ENCODE data around the gene COX7C. TPM values are rescaled to one million over a fixed set of nuclear protein-coding genes. Genes with fewer than 3 reads are reported as not detected.
"Not testable (repeated sequence)": the region's sequence is repeated elsewhere in the genome, so short reads cannot be mapped to it uniquely, and the experiment has no call there.

COX7C gene, protein sequence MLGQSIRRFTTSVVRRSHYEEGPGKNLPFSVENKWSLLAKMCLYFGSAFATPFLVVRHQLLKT
- total RNA-seq: 100 to 1,000 TPM; 697 to 728 TPM

DNA sequence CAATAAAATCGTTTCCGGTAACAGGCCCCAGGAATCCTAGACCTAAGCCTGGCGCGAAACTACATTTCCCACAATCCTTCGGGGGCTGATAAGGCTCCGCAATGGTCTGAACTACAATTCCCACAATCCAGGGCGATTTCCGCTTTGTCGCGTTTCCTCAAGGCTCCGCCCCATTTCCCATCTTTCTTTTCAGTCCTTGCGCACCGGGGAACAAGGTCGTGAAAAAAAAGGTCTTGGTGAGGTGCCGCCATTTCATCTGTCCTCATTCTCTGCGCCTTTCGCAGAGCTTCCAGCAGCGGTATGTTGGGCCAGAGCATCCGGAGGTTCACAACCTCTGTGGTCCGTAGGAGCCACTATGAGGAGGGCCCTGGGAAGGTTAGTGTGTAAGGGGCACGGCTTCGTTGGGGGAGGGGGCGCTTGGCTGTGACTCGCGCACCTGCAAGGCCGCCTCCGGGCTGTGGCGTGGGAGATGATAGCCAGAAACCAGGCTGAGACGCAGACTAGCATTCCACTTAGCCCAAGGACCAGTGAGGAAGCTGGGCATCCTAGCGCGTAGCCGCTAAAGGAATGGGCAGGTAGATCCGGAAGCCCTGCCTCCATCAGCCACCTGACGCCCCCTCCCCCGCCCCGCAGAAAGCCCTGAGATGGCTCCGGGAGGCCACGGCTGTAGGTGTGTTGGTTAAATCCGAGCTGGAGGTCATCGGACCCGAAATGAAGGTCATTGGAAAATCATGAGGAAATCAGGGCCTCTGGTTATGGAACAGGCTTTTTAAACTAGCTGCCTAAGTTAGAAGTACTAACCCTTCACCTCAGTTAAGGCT is at the start of gene COX7C:
Gene COX7C, plus strand, starts transcription at position 186 of the 821 bp plus-strand sequence. Its CDS starts 115 bp downstream, at position 301.
- peak; percentile 86 for DNase-seq
- H3K36me3 Mint-ChIP-seq: peaks cover 50% of the 10 kb centered on the region
- peak within 1 kb of the TSS; percentile 99 for H3K4me3 Mint-ChIP-seq
- H3K27me3 Mint-ChIP-seq: no peaks in the 10 kb centered on the region
- H3K9me3 Mint-ChIP-seq: peaks cover 6% of the 10 kb centered on the region
- peaks cover 23% of the 10 kb centered on the region for H3K4me1 Mint-ChIP-seq
- peak within 1 kb of the TSS; percentile 99 for H3K27ac Mint-ChIP-seq

DNA sequence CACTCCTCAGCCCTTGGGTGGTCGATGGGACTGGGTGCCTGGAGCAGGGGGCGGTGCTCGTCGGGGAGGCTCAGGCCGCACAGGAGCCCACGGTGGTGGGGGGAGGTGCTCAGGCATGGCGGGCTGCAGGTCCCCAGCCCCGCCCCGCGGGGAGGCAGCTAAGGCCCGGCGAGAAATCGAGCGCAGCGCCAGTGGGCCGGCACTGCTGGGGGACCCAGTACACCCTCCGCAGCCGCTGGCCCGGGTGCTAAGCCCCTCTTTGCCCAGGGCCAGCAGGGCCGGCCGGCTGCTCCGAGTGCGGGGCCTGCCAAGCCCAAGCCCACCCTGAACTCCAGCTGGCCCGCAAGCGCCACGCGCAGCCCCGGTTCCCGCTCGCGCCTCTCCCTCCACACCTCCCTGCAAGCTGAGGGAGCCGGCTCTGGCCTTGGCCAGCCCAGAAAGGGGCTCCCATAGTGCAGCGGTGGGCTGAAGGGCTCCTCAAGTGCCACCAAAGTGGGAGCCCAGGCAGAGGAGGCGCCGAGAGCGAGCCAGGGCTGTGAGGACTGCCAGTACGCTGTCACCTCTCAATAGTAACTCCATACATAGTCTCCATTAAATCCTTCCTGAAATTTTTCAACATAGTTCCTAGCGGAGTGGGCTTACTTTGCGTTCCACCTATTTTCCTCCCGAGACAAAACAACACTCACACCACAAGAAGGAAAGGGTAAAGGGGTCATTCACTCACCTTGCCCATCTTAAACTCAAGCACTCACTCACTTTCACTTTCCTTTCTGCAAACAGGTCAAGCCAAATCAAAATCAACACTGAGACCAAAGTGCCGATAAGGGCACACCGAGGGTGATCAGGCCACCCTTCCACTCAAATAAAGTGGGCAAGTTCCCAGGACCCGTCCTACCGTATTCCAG is 48.0 kb upstream of the COX7C start:
- H3K36me3 Mint-ChIP-seq, H3K27ac Mint-ChIP-seq, H3K4me3 Mint-ChIP-seq, H3K9me3 Mint-ChIP-seq, H3K27me3 Mint-ChIP-seq, H3K4me1 Mint-ChIP-seq, DNase-seq: not testable (repeated sequence)

DNA sequence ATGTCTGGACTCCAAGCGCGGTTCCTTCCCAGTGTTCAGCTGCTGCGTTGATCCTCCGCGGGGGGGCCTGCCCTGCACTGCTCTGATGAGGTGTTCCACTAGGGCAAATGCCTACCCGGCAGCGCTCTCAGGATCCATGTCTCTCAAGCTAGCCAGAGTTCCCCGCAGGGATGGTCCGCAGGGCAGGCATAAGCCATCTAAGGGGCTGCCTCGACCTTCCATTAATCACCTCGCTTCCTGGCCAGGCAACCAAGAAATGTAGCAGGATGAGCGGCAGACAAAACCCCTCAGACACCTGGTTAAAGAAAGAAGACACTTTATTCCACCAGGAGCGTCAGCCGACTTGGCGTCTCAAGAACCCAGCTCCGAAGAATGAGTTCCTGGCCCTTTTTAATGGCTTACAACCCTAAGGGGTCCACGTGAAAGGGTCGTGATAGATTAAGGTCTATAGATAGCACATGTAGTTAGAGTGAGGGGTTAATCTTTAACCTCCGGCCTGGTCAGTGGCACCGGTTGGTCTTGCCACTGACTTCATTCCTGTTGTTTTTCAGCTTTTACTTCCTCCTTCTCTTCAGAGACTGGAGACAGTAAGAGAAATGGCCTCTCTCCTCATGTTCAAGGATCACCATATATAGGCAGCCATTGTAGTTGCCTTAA is 47.2 kb upstream of the COX7C start:
- no peaks in the 10 kb centered on the region for H3K4me1 Mint-ChIP-seq
- no peak for DNase-seq
- H3K27me3 Mint-ChIP-seq: no peaks in the 10 kb centered on the region
- H3K4me3 Mint-ChIP-seq: no peak overlapping the region
- no peaks in the 10 kb centered on the region for H3K9me3 Mint-ChIP-seq
- no peaks in the 10 kb centered on the region for H3K36me3 Mint-ChIP-seq
- H3K27ac Mint-ChIP-seq: no peak overlapping the region

DNA sequence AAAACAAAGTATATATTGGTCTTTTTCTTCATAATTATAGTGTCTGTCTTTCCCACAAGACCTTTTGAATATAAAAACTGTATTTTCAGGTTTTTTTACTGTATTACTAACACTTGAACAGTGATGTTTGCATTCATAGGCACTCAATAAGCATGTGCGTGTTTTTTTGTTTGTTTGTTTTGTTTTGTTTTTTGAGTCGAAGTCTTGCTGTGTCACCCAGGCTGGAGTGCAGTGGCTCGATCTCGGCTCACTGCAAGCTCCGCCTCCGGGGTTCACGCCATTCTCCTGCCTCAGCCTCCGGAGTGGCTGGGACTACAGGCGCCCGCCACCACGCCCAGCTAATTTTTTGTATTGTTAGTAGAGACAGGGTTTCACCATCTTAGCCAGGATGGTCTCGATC is 46.6 kb upstream of the COX7C start:
- not testable (repeated sequence) for H3K4me3 Mint-ChIP-seq, H3K27ac Mint-ChIP-seq, DNase-seq, H3K36me3 Mint-ChIP-seq, H3K9me3 Mint-ChIP-seq, H3K27me3 Mint-ChIP-seq, H3K4me1 Mint-ChIP-seq

DNA sequence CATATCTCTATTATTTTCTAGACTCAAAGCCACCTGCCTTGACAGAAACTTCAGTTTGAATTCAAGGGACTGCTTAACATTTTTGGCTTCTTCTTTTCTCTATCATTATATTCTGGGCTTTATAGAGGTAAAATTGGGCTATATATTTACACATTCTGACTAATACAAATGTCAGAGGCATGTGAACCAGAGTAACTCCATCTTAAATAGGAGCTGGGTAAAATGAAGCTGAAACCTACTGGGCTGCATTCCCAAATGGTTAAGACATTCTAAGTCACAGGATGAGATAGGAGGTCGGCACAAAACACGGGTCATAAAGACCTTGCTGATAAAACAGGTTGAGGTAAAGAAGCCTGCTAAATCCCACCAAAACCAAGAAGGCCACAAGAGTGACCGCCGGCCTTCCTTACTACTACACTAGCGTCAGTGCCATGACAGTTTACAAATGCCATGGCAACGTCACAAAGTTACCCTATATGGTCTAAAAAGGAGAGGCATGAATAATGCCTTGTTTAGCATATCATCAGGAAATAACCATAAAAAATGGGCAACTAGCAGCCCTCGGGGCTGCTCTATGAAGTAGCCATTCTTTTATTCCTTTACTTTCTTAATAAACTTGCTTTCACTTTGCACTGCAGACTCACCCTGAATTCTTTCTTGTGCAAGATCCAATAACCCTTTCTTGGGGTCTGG is 44.8 kb upstream of the COX7C start:
- no peaks in the 10 kb centered on the region for H3K9me3 Mint-ChIP-seq
- H3K36me3 Mint-ChIP-seq: no peaks in the 10 kb centered on the region
- no peaks in the 10 kb centered on the region for H3K27me3 Mint-ChIP-seq
- no peaks in the 10 kb centered on the region for H3K4me1 Mint-ChIP-seq
- H3K27ac Mint-ChIP-seq: no peak overlapping the region
- H3K4me3 Mint-ChIP-seq: no peak overlapping the region
- DNase-seq: no peak

DNA sequence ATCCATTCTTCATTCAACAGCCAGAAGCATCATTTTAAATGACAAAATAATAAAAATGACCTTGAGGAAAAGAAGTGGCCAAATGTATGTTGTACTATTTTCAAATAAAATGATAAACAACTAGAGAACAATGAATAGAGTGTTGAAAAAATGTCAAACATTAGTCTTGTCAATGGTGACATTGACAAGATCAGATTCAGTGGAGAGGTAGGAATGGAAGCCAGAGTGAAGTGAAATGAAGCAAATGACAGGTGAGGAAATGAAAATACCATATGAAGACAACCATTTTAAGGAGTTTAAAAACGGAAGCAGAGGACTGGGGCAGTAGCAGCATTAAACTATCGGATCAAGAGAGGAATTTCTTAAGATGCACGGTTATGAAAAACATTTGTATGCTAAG is 38.2 kb upstream of the COX7C start:
- Mint-ChIP-seq H3K4me3 (no peak overlapping the region), H3K27me3 (peaks cover 3% of the 10 kb centered on the region), H3K4me1 (no peaks in the 10 kb centered on the region), H3K27ac (no peak overlapping the region), H3K9me3 (peaks cover 2% of the 10 kb centered on the region), H3K36me3 (no peaks in the 10 kb centered on the region)
- DNase-seq: no peak

DNA sequence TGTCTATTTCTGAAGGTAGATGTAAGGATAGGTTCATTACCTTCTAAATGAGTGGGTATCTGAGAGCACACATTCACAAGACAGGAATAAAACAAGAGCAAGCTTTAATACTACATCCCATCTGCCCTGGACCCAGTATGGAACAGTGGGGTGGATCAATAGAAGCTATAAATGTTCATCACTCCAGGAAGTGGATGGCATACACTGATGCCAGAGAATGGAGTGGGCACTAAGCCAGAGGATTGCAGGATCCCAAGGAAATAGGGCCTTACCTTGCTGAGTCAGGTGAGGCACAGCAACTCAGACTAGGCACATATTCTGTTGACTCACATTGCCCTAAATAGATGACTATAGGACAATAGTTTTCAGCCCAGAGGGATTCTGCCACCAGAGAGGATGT is 21.3 kb upstream of the COX7C start:
- no peaks in the 10 kb centered on the region for H3K9me3 Mint-ChIP-seq

DNA sequence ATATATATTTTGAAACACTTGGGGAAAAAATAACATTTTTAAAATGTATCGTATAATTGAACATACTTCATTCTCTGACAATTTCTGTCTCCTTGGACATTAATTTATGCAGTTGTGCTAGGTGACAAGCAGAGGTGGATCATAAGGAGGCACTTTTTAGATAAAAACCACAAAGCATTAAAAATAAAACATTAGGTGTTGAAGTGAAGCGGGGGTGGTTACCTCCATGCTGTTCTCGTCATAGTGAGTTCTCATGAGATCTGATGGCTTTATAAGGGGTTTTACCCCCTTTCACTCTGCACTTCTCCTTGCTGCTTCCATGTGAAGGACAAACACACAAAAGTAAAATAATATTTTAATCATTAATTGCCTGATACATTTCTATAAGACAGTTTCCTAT is 11.9 kb upstream of the COX7C start:
- no peak for DNase-seq
- Mint-ChIP-seq H3K27ac (no peak overlapping the region), H3K4me1 (no peaks in the 10 kb centered on the region), H3K27me3 (peaks cover 24% of the 10 kb centered on the region), H3K4me3 (no peak overlapping the region), H3K9me3 (no peaks in the 10 kb centered on the region), H3K36me3 (no peaks in the 10 kb centered on the region)

More for the DNA sequence above, 21.3 kb upstream of the COX7C start:
- Mint-ChIP-seq H3K4me1 (no peaks in the 10 kb centered on the region), H3K4me3 (no peak overlapping the region), H3K27ac (no peak overlapping the region), H3K36me3 (no peaks in the 10 kb centered on the region), H3K27me3 (peaks cover 49% of the 10 kb centered on the region)
- no peak for DNase-seq

DNA sequence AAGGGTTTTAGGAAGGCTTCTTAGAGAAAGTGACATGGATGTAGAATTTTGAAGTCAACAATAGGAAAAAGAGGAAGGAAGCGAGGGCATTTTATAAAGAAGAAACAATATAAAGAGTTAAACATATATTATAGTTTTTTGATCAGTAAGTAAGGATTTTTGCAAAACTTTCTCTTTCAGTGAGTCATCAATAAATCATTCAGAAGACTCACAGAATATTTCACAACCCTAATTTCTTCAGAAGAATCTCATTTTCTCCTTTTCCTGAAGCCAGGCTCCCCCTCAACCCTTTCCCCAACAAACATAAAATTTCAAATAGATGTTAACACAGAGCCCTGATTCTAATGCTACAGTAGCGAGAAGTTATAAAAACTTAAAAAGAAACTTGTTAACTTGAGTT is 4.3 kb upstream of the COX7C start:
- Mint-ChIP-seq H3K9me3 (peaks cover 6% of the 10 kb centered on the region), H3K27me3 (peaks cover 12% of the 10 kb centered on the region), H3K27ac (no peak overlapping the region), H3K4me3 (no peak overlapping the region), H3K36me3 (peaks cover 11% of the 10 kb centered on the region), H3K4me1 (peaks cover 4% of the 10 kb centered on the region)
- DNase-seq: no peak

DNA sequence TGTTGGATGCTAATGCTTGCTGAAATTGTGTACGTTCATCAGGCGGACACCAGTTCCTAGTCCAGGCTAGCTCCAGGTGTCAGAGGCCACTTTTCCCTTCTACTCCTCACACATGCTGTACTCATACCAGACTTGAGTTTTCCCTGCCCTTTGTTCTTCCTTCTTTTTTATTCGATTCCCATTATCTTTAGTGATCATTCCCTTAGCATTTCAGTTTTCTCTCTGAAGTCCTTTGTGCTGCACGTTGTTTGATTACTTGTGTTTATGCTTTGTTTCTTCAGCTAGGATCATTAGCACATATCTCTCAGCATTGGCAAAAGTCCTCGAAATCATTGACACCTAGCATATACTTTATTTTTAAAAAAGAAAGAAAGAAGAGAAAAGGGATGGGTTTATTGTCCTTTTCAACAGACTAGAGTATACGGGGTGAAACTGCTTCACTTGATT is 409 bp upstream of the COX7C start:
- H3K4me3 Mint-ChIP-seq: peak overlapping the region; percentile 99
- peaks cover 6% of the 10 kb centered on the region for H3K9me3 Mint-ChIP-seq

DNA sequence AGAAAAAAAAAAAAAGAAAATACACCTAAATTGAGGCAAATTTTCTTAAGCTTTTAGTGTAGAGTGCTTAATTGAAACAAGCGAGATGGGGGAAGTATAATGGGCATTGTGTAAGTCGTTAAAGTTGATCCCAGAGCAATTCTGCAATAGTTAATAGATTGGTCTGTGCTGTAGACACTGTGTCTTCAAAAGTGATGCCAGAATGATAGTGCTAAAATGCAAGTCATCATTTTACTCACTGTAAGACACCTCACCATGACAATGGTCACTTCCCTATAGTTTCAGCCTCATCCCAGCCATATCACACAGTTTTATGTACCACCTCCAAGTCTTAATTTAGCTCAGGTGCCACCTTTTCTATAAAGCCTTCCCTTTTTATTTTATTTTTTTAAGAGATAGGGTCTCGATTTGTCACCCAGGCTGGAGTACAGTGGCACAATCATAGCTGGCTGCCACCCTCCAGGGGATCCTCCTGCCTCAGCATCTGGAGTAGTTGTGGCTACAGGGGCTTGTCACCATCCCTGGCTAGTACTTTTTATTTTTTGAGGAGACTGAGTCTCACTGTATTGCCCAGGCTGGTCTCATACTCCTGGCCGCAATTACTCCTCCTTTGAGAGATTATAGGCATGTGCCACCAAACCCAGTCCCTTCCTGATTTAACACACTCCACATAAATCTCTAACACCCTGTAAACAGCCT is 6.2 kb downstream of the COX7C start:
- peaks cover 18% of the 10 kb centered on the region for H3K4me1 Mint-ChIP-seq
- H3K36me3 Mint-ChIP-seq: peaks cover 35% of the 10 kb centered on the region
- no peak overlapping the region for H3K4me3 Mint-ChIP-seq
- no peak for DNase-seq
- H3K9me3 Mint-ChIP-seq: no peaks in the 10 kb centered on the region
- H3K27me3 Mint-ChIP-seq: peaks cover 4% of the 10 kb centered on the region
- no peak overlapping the region for H3K27ac Mint-ChIP-seq

More for the DNA sequence above, 409 bp upstream of the COX7C start:
- Mint-ChIP-seq H3K4me1 (peaks cover 23% of the 10 kb centered on the region), H3K36me3 (peaks cover 47% of the 10 kb centered on the region), H3K27ac (peak overlapping the region; percentile 80), H3K27me3 (peaks cover 3% of the 10 kb centered on the region)
- no peak for DNase-seq

DNA sequence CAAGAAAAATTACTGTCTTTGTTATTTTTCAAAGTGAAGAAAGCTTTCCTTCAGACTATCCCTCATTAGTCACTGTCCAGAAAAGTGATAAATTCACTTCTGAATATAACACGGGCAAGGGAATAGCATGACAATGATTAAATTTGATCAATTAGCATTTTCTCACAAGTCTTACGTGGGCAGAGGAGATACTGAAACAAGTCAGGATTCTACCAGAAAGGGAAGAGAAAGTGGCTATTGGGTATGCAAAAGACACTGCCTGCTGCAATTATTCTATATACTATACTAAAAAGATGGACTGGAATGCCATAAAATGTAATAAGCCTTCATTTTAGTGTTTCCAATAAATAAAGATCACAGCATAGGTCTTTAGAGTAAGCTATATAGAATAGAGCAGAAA is 7.4 kb downstream of the COX7C start:
- DNase-seq: no peak
- no peaks in the 10 kb centered on the region for H3K9me3 Mint-ChIP-seq
- no peak overlapping the region for H3K27ac Mint-ChIP-seq
- H3K4me3 Mint-ChIP-seq: no peak overlapping the region
- peaks cover 11% of the 10 kb centered on the region for H3K27me3 Mint-ChIP-seq
- peaks cover 23% of the 10 kb centered on the region for H3K36me3 Mint-ChIP-seq
- peaks cover 6% of the 10 kb centered on the region for H3K4me1 Mint-ChIP-seq

DNA sequence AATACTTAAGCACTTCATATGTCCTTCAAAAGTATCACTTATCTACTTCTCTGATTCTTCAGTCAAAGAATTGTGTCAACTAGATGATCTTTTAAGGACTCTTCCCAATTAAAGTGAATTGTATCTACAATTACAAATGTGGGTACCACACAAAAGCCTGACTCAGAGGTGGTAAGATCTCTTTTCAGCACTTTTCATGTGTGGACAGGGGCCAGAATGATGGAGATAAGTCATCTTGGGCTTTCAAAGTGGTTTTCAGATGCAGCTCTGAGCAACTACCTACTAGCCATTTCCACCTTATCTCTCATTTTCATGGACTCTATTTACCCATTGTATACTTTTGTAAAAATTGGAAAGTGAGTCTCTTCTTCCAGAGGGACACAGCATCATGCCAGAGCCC is 8.4 kb downstream of the COX7C start:
- Mint-ChIP-seq H3K27me3 (peaks cover 16% of the 10 kb centered on the region), H3K9me3 (no peaks in the 10 kb centered on the region), H3K4me3 (no peak overlapping the region), H3K36me3 (peaks cover 14% of the 10 kb centered on the region), H3K4me1 (no peaks in the 10 kb centered on the region), H3K27ac (no peak overlapping the region)
- DNase-seq: no peak

DNA sequence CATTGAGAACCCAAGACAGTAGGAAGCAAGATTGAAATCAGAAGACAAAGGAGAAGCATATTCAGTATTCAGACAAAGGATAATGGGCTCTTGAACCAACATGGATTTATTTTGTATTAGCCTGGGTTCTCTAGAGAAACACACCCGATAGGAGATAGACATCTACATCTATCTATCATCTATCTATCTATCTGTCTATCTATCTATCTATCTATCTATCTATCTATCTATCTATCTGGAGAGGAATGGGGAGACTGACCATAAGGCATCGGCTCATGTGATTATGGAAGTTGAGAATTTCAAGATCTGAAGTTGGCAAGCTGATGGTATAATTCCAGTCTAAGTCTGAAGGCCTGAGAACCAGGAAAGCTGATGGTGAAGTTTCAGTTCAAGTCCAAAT is 13.4 kb downstream of the COX7C start:
- no peaks in the 10 kb centered on the region for H3K9me3 Mint-ChIP-seq
- peaks cover 24% of the 10 kb centered on the region for H3K27me3 Mint-ChIP-seq
- no peak for DNase-seq
- H3K4me1 Mint-ChIP-seq: no peaks in the 10 kb centered on the region
- no peaks in the 10 kb centered on the region for H3K36me3 Mint-ChIP-seq
- H3K4me3 Mint-ChIP-seq: no peak overlapping the region
- H3K27ac Mint-ChIP-seq: no peak overlapping the region
